Mucosa of descending colon (tissue), 3 donors: ENCODE results near the gene SFXN5. TPM values are rescaled to one million over a fixed set of nuclear protein-coding genes. Genes with fewer than 3 reads are reported as not detected.

Experiments used
- ATAC-seq: fragments of 200-7000 bp; cut with Tn5 transposase; one replicate; pipeline ENCODE4 v1.9.1; 2020; ENCODE audit warnings: mild to moderate bottlenecking, moderate library complexity
- DNase-seq, 3 donors: peaks; one replicate each; pipeline ENCODE4 v3.0.0-alpha.2; 2020
- H3K36me3 ChIP-seq: fragments of 200-600 bp; one replicate; pipeline ENCODE4 v1.8.0; 2021; ENCODE audit warnings: low read depth, mild to moderate bottlenecking
- H3K4me1 ChIP-seq: fragments of 200-600 bp; one replicate; pipeline ENCODE4 v1.8.0; 2021; ENCODE audit warnings: low read depth, mild to moderate bottlenecking
- H3K4me3 ChIP-seq: fragments of 200-600 bp; one replicate; pipeline ENCODE4 v1.8.0; 2021; ENCODE audit warnings: mild to moderate bottlenecking
- H3K9me3 ChIP-seq: fragments of 200-600 bp; one replicate; pipeline ENCODE4 v1.8.0; 2021; ENCODE audit warnings: mild to moderate bottlenecking
- CTCF ChIP-seq: fragments of 200-600 bp; IDR thresholded peaks from one replicate; pipeline ENCODE4 v1.8.0; 2022; ENCODE audit warnings: antibody characterized with exemption, mild to moderate bottlenecking
- intact Hi-C, 2 donors: fragments of 100-400 bp; cut with DNase I in 1 of 2; cut with micrococcal nuclease in 1 of 2; formaldehyde crosslinking; loops; one replicate each; pipeline versions ENCODE4 v1.11.0 to v1.11.1; 2022; cut with DNase I, micrococcal nuclease
- total RNA-seq, 3 donors: library from RNA; stranded (reverse); fragmentation: NEBNext Ultra II Directional in 2 of 3; extraction: Animal tissue kit (Norgen Biotek cat#: 25700) in 2 of 3; gene quantifications; one replicate each; pipeline versions ENCODE4 v1.2.1 to v1.2.4, GENCODE V29; 2021 to 2023
- donor health status: DM: no; HTN: no; CAD: no; lungs with moderate emphysema.
- donor health status: DM: no; HTN: no; CAD: no.
- donor health status: DM: no; HTN: yes; CAD: no.

Gene SFXN5
- total RNA-seq, 3 donors from 2014 or later, result 22.2 to 30.9 (median 27.5) TPM

- intact Hi-C loops, result no loop called here
These were observed 138.7 kb downstream of the SFXN5 start for GRCh38 chr2:72932805-72933204.

DNA sequence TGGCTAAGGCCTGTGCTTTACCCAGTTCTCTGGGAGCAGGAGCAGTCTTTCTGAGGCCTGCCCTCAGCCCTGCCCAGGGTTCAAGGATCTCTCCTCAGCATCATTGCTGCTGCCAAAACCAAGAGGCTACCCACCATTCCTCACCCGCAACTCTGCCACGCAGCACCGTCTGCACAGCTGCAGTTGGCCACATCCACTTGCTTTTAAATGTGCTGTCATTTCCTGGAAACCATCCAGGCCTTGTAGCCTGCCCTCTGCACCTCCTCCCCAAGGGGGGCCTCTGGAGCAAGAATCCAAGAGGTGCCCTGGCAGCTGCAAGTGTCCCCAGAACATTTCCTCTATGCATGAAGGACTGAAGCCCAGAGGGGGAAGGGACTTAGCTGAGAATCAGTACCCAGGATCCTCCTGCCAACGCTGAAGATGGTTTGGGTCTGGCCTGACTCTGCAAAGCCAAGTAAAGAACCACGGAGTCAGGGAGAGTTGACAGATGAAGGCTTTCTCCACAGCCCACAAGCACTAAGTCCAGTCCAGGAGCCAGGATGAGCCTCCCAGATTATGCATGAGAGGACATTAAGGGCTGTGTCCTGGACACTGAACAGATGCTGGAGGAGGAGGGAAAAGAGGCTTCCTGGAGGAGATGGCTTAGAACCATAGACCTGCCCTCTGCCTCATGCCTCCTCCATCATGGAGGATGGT is 139.3 kb downstream of the SFXN5 start:
- Histone ChIP-seq H3K36me3 (no peaks in the 10 kb centered on the region), H3K4me1 (no peaks in the 10 kb centered on the region), H3K4me3 (no peak overlapping the region), H3K9me3 (no peaks in the 10 kb centered on the region)
- no peak for DNase-seq
- no peak for ATAC-seq
- intact Hi-C loops, result no loop called here
- no peak for TF ChIP-seq CTCF

More at GRCh38 chr2:72932805-72933204, 138.7 kb downstream of the SFXN5 start:
- no peaks in the 10 kb centered on the region for H3K4me1 ChIP-seq
- H3K9me3 ChIP-seq, result no peaks in the 10 kb centered on the region
- no peak overlapping the region for H3K4me3 ChIP-seq
- TF ChIP-seq CTCF, result no peak
- no peaks in the 10 kb centered on the region for H3K36me3 ChIP-seq
- ATAC-seq (no peak), DNase-seq (no peak)

- TF ChIP-seq CTCF, result no peak
- H3K9me3 ChIP-seq, result no peaks in the 10 kb centered on the region
- intact Hi-C loops, result no loop called here
- no peaks in the 10 kb centered on the region for H3K4me1 ChIP-seq
- ATAC-seq, result no peak
- no peaks in the 10 kb centered on the region for H3K36me3 ChIP-seq
- DNase-seq, result no peak
- H3K4me3 ChIP-seq, result no peak overlapping the region
These were observed 140.1 kb downstream of the SFXN5 start for GRCh38 chr2:72931280-72931910.

- Histone ChIP-seq H3K9me3 (no peaks in the 10 kb centered on the region), H3K4me1 (peaks cover 10% of the 10 kb centered on the region), H3K4me3 (no peak overlapping the region), H3K36me3 (no peaks in the 10 kb centered on the region)
- intact Hi-C loops, result no loop called here
- no peak for DNase-seq
- no peak for TF ChIP-seq CTCF
- no peak for ATAC-seq
These were observed 142.5 kb downstream of the SFXN5 start for GRCh38 chr2:72929010-72929409.

DNA sequence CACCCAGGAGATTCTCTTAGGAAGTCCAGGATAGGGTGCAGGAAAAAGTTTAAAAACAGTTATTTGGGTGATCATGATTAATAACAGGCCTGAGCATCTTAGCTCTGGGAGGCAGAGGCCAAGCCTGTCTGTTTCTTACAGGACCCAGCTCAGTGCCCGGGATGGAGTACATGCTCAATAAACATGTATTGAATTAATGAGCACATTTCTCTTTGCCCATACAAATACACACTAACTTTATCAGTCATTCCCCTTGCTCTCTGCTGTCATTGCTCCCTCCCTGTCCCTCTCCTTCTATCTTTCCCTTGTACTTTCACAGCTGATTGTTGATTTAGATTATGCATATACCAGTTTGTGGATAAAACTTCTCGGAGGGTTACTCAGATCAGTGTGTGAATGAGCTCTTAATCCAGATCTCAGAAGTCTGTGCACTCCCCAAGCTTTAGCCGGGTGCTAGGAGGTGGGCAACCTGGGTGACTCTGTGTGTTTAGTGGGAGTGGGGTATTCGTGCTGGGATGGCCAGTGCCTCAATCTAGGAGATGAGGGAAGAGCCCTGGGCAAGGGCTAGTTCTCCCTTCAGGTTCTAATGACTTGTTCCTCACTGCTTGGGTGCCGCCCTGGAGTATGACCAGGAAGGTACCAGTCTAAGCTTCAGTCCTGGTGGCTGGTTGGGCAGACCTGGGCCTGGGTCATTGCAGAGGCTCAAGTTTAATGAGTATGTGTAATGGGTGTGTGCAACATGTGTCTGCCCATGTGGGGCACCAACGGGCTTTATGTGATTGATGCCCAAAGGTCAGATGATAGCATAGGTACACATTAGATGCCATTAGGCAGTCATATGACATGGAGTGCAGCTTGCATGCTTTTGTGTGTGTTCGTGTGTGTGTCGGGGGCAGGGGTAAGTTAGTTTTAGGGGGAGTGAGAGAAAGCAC is 143.6 kb downstream of the SFXN5 start:
- no peak for TF ChIP-seq CTCF
- no peaks in the 10 kb centered on the region for H3K9me3 ChIP-seq
- H3K36me3 ChIP-seq, result no peaks in the 10 kb centered on the region
- H3K4me1 ChIP-seq, result peaks cover 14% of the 10 kb centered on the region
- DNase-seq, result no peak
- intact Hi-C loops, result no loop called here
- no peak overlapping the region for H3K4me3 ChIP-seq
- peak; percentile 21 for ATAC-seq
